AG09319 (cell line): ENCODE results near the gene AQP12B.

ENCODE experiments used
- DNase-seq: peaks from one replicate; pipeline ENCODE4 v3.0.0-alpha.2; 2010; ENCODE audit warnings: low read depth; ENCODE audit errors: extremely low read depth
- TF ChIP-seq, protein P1 (sequence below): IDR thresholded peaks from 2 replicates; pipeline ENCODE4 v1.5.1; 2011; ENCODE audit warnings: low read depth, mild to moderate bottlenecking, inconsistent platforms, low read length, moderate library complexity

The AQP12B gene

DNA sequence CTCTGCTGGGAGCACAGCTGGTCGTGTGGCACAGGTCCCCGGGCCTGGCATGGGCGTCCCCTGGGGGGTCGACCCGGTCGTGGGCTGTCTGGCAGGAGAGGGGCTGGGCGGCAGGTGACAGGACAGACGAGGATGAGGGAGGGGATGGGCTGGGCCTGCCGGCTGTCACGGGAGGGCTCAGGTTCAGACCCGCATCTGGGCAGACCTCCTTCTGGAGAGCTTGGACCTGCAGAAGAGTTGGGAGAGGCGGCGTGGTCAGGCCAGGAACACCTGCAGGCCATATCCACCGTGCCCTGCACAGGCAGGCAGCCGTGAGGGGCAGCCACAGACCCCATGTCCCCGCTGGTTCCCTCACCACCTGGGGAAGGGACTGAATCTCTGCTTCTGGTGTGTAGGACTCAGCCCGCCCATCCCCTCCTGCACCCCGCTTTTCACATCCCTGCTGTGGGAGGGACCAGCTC lies 34.5 kb upstream of the AQP12B start:
- DNase-seq: no peak
- TF ChIP-seq, protein P1, sequence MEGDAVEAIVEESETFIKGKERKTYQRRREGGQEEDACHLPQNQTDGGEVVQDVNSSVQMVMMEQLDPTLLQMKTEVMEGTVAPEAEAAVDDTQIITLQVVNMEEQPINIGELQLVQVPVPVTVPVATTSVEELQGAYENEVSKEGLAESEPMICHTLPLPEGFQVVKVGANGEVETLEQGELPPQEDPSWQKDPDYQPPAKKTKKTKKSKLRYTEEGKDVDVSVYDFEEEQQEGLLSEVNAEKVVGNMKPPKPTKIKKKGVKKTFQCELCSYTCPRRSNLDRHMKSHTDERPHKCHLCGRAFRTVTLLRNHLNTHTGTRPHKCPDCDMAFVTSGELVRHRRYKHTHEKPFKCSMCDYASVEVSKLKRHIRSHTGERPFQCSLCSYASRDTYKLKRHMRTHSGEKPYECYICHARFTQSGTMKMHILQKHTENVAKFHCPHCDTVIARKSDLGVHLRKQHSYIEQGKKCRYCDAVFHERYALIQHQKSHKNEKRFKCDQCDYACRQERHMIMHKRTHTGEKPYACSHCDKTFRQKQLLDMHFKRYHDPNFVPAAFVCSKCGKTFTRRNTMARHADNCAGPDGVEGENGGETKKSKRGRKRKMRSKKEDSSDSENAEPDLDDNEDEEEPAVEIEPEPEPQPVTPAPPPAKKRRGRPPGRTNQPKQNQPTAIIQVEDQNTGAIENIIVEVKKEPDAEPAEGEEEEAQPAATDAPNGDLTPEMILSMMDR: no peak

DNA sequence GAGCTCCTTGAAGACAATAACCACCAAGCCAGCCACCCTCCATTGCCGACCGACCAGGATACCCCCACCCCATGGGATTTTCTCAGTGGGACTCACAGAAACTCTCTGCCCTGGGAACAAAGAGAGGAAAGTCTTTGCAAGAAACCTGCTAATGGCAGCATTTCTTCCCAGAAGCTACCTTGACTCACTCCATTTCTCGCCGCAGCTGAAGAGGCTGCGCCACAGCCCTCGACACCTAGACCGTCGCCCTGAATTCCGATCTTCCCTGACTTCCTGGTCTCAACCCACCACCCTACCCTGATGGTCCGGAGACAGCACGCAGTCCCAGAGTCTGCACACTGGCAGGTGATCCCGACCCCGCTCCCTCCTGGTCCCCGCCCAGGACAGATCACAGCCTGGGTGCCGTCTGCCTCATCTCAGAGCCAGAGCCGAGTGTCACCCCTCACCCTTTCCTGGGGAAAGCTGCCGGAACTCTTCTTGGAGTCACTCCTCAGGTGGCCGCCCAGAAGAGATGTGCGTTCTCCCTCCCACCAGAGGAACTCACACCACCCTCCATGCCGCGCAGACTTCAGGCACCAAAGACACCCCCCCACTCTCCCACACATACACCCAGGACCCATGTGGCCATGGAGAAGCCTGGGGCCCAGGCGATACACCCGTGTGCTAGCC lies 33.6 kb upstream of the AQP12B start:
- DNase-seq: no peak
- TF ChIP-seq, protein P1: no peak

DNA sequence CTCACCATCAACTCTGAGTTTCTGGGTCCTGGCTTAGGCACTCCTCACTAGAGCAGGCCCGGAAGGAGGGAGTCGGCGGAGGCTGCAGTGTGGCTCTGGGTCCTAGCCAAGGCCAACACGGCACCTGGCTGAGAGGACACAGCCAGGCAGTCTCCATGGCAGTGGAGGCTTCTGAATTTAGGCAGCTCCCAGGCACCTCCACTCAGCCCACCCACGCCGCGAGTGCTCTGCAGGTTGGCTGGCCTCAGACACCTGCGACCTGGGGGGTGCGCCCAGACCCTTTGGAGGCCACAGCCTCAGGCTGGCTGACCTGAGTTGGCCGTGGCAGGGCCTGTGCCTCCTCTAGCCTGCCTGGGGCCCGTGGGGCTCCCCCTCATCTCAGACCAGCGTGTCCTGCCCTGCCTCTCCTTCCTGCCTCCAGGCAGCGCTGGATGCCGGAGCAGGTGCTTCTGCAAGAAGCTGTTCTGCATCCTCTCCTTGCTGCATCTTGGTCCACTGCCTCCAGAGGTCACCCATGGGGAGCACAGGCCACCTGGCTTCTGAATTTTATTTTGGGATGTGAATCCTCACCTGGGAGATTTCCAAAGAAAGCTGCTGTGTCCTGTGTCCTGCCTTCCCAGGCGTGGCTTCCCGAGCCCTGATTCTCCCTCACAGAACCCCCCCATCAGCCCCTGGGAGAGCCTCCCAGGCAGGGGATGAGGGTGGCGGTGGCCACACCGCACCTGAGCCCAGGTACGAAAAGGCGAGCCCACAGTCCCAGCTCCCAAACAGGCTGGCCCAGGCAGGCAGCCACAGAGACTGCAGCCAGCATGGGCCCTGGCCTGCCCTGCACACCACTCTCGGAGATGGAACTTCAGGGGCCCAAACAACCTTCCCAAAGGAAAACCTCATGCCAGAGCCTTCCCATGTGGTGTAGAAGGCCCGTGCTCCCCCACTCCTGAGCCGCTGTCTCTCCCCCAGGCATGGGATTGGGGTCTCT lies 32.4 kb upstream of the AQP12B start:
- TF ChIP-seq, protein P1: no peak
- no peak for DNase-seq

DNA sequence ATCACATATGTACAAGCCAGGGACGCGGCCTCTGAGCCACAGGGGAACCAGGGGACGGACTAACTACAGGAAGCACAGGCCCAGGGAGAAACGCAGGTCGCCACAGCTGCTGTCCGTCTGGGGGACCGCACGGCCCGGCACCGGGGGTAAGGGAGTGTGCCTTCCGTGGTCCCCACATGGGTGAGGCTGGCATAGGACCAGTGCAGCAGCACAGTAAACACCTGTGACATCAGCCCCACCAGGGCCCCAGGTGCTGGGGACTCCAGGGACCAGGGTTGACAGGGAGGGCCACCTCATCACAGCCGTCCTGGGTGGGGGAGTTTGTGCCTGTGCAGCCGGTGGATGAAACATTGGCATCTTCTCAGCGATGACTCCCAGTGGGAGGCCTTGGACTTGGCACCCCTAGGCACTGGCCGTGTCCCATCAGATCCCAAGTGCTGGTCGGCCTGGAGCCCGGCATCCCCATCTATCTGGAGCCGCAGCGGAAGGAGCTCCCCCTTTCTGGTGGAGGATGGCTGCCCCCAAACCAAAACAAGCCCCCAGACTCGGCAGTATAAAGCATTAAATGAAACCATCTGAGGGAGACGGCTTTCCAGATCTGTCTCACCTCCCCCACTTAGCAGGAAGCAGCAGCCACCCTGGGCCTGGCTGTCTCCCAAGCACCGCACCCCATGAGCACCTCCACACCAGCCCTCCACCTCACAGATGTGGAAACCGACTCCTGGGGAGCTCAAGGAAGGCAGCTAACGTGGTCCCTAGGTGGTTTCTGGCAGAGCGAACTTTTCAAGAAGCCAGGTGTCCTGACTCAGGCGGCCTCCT lies 31.5 kb upstream of the AQP12B start:
- no peak for DNase-seq
- TF ChIP-seq, protein P1: no peak

DNA sequence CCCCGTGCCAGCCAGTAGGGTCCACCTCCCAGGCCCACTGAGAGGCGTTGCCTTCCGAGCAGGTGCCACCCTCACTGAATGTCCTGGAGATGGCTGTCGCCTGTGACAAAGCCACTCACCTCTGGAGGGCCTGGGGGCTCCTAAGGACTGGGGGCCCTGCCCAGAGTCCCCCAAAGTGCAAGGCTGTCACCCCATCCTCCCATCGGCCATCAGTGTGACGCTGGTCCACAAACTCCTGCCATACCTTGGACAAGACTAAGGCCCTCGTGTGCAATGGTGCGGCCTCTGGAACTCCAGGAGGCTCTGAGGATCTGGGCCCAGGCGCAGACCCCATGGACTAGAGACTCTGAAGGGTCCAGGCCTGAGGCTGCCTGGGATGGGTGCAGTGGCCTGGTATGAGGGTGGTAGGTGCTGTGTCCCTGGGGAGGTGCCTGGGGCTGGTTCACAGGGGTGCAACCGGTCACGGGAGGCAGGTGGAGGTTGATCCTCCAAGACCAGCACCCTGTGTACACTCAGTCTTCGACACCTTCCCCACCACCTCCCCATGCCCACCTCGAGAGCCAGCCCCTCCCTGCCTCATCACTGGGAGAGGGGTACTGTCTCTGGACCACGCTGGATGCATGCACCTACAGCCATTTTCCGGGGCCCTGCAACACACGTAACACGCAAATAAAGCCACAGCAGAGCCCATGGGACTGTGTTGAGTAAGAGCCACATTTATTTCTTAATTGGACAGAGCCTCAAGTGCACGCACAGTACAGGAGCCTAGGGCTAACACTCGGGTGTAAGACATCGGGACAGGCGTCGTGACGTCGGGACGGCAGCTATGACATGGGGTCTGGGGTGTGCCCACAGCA lies 30.6 kb upstream of the AQP12B start:
- DNase-seq: no peak
- TF ChIP-seq, protein P1: no peak

DNA sequence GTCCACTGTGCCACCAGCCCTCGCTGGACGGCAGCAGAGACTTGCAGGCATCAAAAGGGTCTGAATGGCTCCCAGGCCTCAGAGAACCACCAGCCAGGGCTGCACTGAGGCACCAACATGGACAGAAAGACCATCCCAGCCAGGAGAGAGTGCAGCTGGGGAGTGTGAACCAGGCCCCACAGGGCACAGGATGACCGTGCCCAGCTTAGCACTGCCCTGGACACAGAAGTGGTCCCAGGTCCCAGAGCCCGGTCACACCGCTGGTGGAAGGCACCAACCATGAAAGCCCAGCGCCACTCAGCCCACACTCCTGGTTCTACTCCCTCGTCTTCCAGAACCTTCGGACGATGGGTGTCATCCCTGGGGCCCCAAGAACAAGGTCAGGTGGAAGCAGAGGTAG lies 29.4 kb upstream of the AQP12B start:
- TF ChIP-seq, protein P1: no peak
- no peak for DNase-seq
